CD4-positive, alpha-beta T cell treated with Interleukin-17A for 4 hours (primary cell): ENCODE measurements around the gene NUDT3.

Experiments
- DNase-seq: peaks from one replicate; pipeline ENCODE4 v3.0.0-alpha.2; 2020; ENCODE audit warnings: mixed read lengths

Gene NUDT3

GRCh38 chr6:34318499-34319470, 73.7 kb downstream of the NUDT3 start:
- DNase-seq, result no peak

- no peak for DNase-seq
These were observed 74.5 kb downstream of the NUDT3 start for GRCh38 chr6:34317882-34318498.

- DNase-seq, result no peak
These were observed 75.3 kb downstream of the NUDT3 start for GRCh38 chr6:34317172-34317477.

- DNase-seq, result no peak
These were observed 75.9 kb downstream of the NUDT3 start for GRCh38 chr6:34316431-34317171.

- no peak for DNase-seq
These were observed 76.7 kb downstream of the NUDT3 start for GRCh38 chr6:34315780-34316179.

GRCh38 chr6:34315256-34315655, 77.2 kb downstream of the NUDT3 start:
- no peak for DNase-seq

- no peak for DNase-seq
These were observed 80.2 kb downstream of the NUDT3 start for GRCh38 chr6:34312259-34312658.

- DNase-seq, result no peak
These were observed 81.7 kb downstream of the NUDT3 start for GRCh38 chr6:34310817-34311216.

- DNase-seq, result no peak
These were observed 84.0 kb downstream of the NUDT3 start for GRCh38 chr6:34308483-34308882.

- DNase-seq, result no peak
These were observed 86.3 kb downstream of the NUDT3 start for GRCh38 chr6:34305982-34306708.

GRCh38 chr6:34305497-34305896, 87.0 kb downstream of the NUDT3 start:
- no peak for DNase-seq

- DNase-seq, result no peak
These were observed 88.3 kb downstream of the NUDT3 start for GRCh38 chr6:34304164-34304563.

- no peak for DNase-seq
These were observed 89.5 kb downstream of the NUDT3 start for GRCh38 chr6:34302929-34303328.

- DNase-seq, result no peak
These were observed 91.1 kb downstream of the NUDT3 start for GRCh38 chr6:34301408-34301807.

- no peak for DNase-seq
These were observed 92.1 kb downstream of the NUDT3 start for GRCh38 chr6:34300332-34300751.

GRCh38 chr6:34298941-34299340, 93.5 kb downstream of the NUDT3 start:
- DNase-seq, result no peak

- DNase-seq, result no peak
These were observed 96.7 kb downstream of the NUDT3 start for GRCh38 chr6:34295721-34296120.

- no peak for DNase-seq
These were observed 99.5 kb downstream of the NUDT3 start for GRCh38 chr6:34292954-34293353.

- DNase-seq, result no peak
These were observed 103.3 kb downstream of the NUDT3 start for GRCh38 chr6:34289137-34289536.

- no peak for DNase-seq
These were observed 103.9 kb downstream of the NUDT3 start for GRCh38 chr6:34288581-34288980.

GRCh38 chr6:34285448-34286164, 106.9 kb downstream of the NUDT3 start:
- DNase-seq, result no peak
